ENCODE data around the gene SCRN1.
"Not testable (repeated sequence)": the region's sequence is repeated elsewhere in the genome, so short reads cannot be mapped to it uniquely, and the experiment has no call there.

The SCRN1 gene

DNA sequence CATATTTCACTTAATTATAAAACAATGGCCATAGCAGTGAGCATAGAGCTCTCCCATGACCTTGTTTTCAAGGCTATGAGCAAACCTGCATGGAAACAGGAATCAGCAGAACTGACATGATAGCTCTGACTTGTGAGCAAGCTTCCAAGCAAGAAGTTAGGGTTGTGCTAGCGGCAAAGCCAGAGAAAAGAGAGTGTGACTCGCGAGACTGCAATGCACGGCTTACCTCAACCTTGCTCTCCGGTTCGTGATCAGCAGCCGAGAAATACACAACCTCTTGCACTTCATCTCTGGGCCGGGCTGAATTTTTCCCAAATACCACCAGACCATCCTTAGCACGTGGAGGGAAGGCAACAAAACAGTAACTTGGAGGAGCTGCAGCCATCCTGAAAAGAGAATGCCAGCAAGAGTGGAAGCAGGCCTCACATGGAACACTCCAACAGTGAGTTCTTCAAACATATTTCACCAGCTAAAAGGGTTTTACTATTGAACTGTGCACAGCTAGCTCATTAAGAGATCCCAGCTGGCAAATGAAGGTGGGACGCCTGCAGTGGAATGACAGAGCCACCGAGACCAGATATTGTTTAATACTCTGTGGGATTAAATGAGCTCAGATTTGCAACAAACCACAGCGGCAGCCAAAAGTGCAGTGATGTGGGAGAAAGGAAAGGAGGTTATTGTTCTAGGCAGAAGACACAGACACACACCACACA, 20.8 kb downstream of the SCRN1 start:
- peaks cover 50% of the 10 kb centered on the region for H3K36me3 ChIP-seq (ENCODE audit: control insufficient read depth, insufficient read depth, low read length)
- peaks cover 13% of the 10 kb centered on the region for H3K4me1 ChIP-seq (ENCODE audit: control insufficient read depth, insufficient read depth, low read length, poor library complexity, severe bottlenecking)
- H3K4me3 ChIP-seq (ENCODE audit: extremely low read depth, insufficient read depth, low read length, poor library complexity, severe bottlenecking) = no peak overlapping the region
- peak overlapping the region; percentile 44 for H3K27ac ChIP-seq (ENCODE audit: low read depth, low read length, severe bottlenecking)
- WGBS, 2 experiments (ENCODE audit: insufficient coverage in 2 of 2) = 89 to 94% methylated on average over 6 to 9 of the region's 12 CpGs
- no peaks in the 10 kb centered on the region for H3K9me3 ChIP-seq (ENCODE audit: control insufficient read depth, low read length)

DNA sequence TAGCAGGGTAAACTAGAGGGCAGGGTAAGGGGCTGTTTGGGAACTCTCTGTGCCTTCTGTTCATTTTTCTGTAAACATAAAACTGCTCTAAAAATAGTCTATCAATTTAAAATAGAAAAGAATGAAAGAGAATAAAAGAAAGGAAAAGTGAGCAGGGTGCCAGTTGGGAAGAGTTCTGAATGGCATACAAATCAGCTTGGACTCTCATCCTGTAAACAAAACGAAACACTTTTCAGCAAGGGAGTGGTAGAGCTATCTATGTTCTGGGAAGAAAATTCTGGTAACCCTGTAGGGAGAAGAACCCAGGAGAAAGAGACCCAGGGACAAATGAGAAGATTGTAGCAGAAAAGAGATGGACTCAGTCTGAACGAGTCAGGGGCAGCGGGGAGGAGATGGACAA, 24.6 kb downstream of the SCRN1 start:
- Histone ChIP-seq H3K36me3 (ENCODE audit: control insufficient read depth, insufficient read depth, low read length) (peaks cover 65% of the 10 kb centered on the region), H3K4me1 (ENCODE audit: control insufficient read depth, insufficient read depth, low read length, poor library complexity, severe bottlenecking) (peaks cover 11% of the 10 kb centered on the region)
- WGBS, 2 experiments (ENCODE audit: insufficient coverage in 2 of 2) = 96% methylated on average over 3 of the region's 3 CpGs; no CpG with 5 or more reads in 1 of the 2 experiments

DNA sequence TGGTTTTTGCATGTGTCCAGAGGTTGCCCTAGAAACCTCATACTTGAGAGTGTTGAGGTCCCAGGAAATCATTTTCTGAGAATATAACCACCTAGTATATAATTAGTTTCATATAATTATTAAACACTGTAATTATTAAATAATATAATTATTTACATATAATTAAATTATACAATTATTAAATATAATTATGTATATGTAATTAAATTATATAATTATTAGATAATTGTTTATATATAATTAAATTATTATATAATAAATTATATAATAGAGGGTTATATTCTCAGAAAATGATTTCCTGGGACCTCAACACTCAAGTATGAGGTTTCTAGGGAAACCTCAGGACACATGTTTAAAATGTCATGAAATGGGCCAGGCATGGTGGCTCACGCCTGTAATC, 27.6 kb downstream of the SCRN1 start:
- H3K4me3 ChIP-seq (ENCODE audit: extremely low read depth, insufficient read depth, low read length, poor library complexity, severe bottlenecking) = no peak overlapping the region
- peaks cover 5% of the 10 kb centered on the region for H3K4me1 ChIP-seq (ENCODE audit: control insufficient read depth, insufficient read depth, low read length, poor library complexity, severe bottlenecking)
- WGBS, 2 experiments (ENCODE audit: insufficient coverage in 2 of 2) = 92 to 93% methylated on average over 1 of the region's 1 CpG
- H3K9me3 ChIP-seq (ENCODE audit: control insufficient read depth, low read length) = no peaks in the 10 kb centered on the region
- H3K36me3 ChIP-seq (ENCODE audit: control insufficient read depth, insufficient read depth, low read length) = peaks cover 64% of the 10 kb centered on the region
- no peak overlapping the region for H3K27ac ChIP-seq (ENCODE audit: low read depth, low read length, severe bottlenecking)

More for the DNA sequence above, 24.6 kb downstream of the SCRN1 start:
- H3K9me3 ChIP-seq (ENCODE audit: control insufficient read depth, low read length) = no peaks in the 10 kb centered on the region
- no peak overlapping the region for H3K4me3 ChIP-seq (ENCODE audit: extremely low read depth, insufficient read depth, low read length, poor library complexity, severe bottlenecking)
- no peak overlapping the region for H3K27ac ChIP-seq (ENCODE audit: low read depth, low read length, severe bottlenecking)

DNA sequence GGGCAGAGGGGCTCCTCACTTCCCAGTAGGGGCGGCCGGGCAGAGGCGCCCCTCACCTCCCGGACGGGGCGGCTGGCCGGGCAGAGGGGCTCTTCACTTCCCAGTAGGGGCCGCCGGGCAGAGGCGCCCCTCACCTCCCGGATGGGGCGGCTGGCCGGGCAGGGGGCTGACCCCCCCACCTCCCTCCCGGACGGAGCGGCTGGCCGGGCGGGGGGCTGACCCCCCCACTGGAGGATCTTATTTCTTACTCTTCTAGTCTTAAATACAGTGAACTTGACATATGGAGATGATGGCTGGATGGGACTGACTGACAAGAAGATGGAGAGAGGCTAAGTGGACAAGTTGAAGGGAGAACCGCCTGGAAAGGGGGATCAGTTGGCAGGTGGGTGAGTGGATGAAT, 28.0 kb downstream of the SCRN1 start:
- peaks cover 68% of the 10 kb centered on the region for H3K36me3 ChIP-seq (ENCODE audit: control insufficient read depth, insufficient read depth, low read length)
- 100% methylated on average over 1 to 6 of the region's 19 CpGs for WGBS, 2 experiments (ENCODE audit: insufficient coverage in 2 of 2)
- H3K4me1 ChIP-seq (ENCODE audit: control insufficient read depth, insufficient read depth, low read length, poor library complexity, severe bottlenecking); H3K27ac ChIP-seq (ENCODE audit: low read depth, low read length, severe bottlenecking); H3K9me3 ChIP-seq (ENCODE audit: control insufficient read depth, low read length); H3K4me3 ChIP-seq (ENCODE audit: extremely low read depth, insufficient read depth, low read length, poor library complexity, severe bottlenecking): not testable (repeated sequence)

GRCh38 chr7:29958667-29959358, 30.8 kb downstream of the SCRN1 start:
- H3K4me1 ChIP-seq (ENCODE audit: control insufficient read depth, insufficient read depth, low read length, poor library complexity, severe bottlenecking) = peaks cover 12% of the 10 kb centered on the region
- WGBS, 2 experiments (ENCODE audit: insufficient coverage in 2 of 2) = 94 to 97% methylated on average over 6 to 7 of the region's 8 CpGs
- H3K36me3 ChIP-seq (ENCODE audit: control insufficient read depth, insufficient read depth, low read length) = peaks cover 69% of the 10 kb centered on the region
- H3K4me3 ChIP-seq (ENCODE audit: extremely low read depth, insufficient read depth, low read length, poor library complexity, severe bottlenecking) = no peak overlapping the region
- no peaks in the 10 kb centered on the region for H3K9me3 ChIP-seq (ENCODE audit: control insufficient read depth, low read length)
- H3K27ac ChIP-seq (ENCODE audit: low read depth, low read length, severe bottlenecking) = no peak overlapping the region

GRCh38 chr7:29957521-29958310, 31.9 kb downstream of the SCRN1 start:
- H3K4me3 ChIP-seq (ENCODE audit: extremely low read depth, insufficient read depth, low read length, poor library complexity, severe bottlenecking) = no peak overlapping the region
- no peaks in the 10 kb centered on the region for H3K9me3 ChIP-seq (ENCODE audit: control insufficient read depth, low read length)
- no peak overlapping the region for H3K27ac ChIP-seq (ENCODE audit: low read depth, low read length, severe bottlenecking)
- H3K4me1 ChIP-seq (ENCODE audit: control insufficient read depth, insufficient read depth, low read length, poor library complexity, severe bottlenecking) = peaks cover 12% of the 10 kb centered on the region
- peaks cover 69% of the 10 kb centered on the region for H3K36me3 ChIP-seq (ENCODE audit: control insufficient read depth, insufficient read depth, low read length)
- WGBS, 2 experiments (ENCODE audit: insufficient coverage in 2 of 2) = 96 to 98% methylated on average over 6 of the region's 9 CpGs

GRCh38 chr7:29956487-29956836, 33.1 kb downstream of the SCRN1 start:
- Histone ChIP-seq H3K36me3 (ENCODE audit: control insufficient read depth, insufficient read depth, low read length) (peaks cover 70% of the 10 kb centered on the region), H3K27ac (ENCODE audit: low read depth, low read length, severe bottlenecking) (no peak overlapping the region), H3K4me3 (ENCODE audit: extremely low read depth, insufficient read depth, low read length, poor library complexity, severe bottlenecking) (no peak overlapping the region), H3K4me1 (ENCODE audit: control insufficient read depth, insufficient read depth, low read length, poor library complexity, severe bottlenecking) (peaks cover 12% of the 10 kb centered on the region), H3K9me3 (ENCODE audit: control insufficient read depth, low read length) (no peaks in the 10 kb centered on the region)
- 87 to 100% methylated on average over 2 to 3 of the region's 3 CpGs for WGBS, 2 experiments (ENCODE audit: insufficient coverage in 2 of 2)

GRCh38 chr7:29955799-29956486, 33.7 kb downstream of the SCRN1 start:
- Histone ChIP-seq H3K27ac (ENCODE audit: low read depth, low read length, severe bottlenecking) (no peak overlapping the region), H3K36me3 (ENCODE audit: control insufficient read depth, insufficient read depth, low read length) (peaks cover 75% of the 10 kb centered on the region), H3K9me3 (ENCODE audit: control insufficient read depth, low read length) (no peaks in the 10 kb centered on the region), H3K4me1 (ENCODE audit: control insufficient read depth, insufficient read depth, low read length, poor library complexity, severe bottlenecking) (peaks cover 12% of the 10 kb centered on the region), H3K4me3 (ENCODE audit: extremely low read depth, insufficient read depth, low read length, poor library complexity, severe bottlenecking) (no peak overlapping the region)
- WGBS, 2 experiments (ENCODE audit: insufficient coverage in 2 of 2) = 87 to 90% methylated on average over 4 of the region's 8 CpGs

DNA sequence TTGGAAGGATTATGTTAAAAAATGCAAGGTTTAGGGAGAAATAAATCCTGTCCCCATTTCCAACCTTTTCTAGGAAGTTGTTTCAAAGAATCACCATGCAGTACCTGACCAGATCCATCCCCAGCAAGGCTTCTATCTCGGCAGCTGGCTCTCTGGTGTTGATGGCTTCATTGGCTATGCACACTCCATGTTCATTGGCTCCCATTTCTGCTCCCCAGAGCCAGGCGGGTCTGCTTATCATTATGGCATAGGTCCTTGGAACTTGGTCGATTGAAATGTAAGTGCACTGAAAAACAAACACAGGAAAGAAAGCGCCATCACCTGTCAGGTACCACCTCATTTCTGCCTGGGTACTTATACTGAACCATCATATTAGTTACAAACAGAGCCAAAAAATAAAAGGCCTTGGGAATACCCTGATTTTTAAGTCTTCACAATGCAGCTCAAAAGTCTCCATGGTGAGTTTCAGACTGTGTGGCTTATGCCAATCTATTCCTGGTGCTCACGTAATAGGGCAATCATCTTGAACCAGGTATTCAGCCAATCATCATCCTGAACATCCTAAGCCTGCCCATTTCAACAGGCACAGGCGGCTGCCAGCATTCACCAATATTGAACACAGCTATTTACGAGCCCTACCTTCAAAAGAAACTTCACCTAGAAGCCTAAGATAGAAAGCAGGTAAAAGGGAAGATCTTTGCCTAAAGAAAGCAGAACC, 34.4 kb downstream of the SCRN1 start:
- H3K9me3 ChIP-seq (ENCODE audit: control insufficient read depth, low read length) = no peaks in the 10 kb centered on the region
- H3K4me3 ChIP-seq (ENCODE audit: extremely low read depth, insufficient read depth, low read length, poor library complexity, severe bottlenecking) = no peak overlapping the region
- no peak overlapping the region for H3K27ac ChIP-seq (ENCODE audit: low read depth, low read length, severe bottlenecking)
- WGBS, 2 experiments (ENCODE audit: insufficient coverage in 2 of 2) = 96 to 98% methylated on average over 3 to 5 of the region's 7 CpGs
- H3K36me3 ChIP-seq (ENCODE audit: control insufficient read depth, insufficient read depth, low read length) = peaks cover 82% of the 10 kb centered on the region
- peaks cover 12% of the 10 kb centered on the region for H3K4me1 ChIP-seq (ENCODE audit: control insufficient read depth, insufficient read depth, low read length, poor library complexity, severe bottlenecking)
